Panc1 (cell line): Measurements from ENCODE around the gene CYB5R2. TPM values are rescaled to one million over a fixed set of nuclear protein-coding genes. Genes with fewer than 3 reads are reported as not detected.

Source experiments
- ATAC-seq: fragments of 200-7000 bp; cut with Tn5 transposase; 2 replicates; pipeline ENCODE4 v1.9.1; 2020; ENCODE audit warnings: mild to moderate bottlenecking, moderate library complexity
- BruUV-seq: library from RNA; stranded (reverse); fragments of 400-500 nt; replicated peaks from 2 replicates; lab custom pipeline; 2021; lab: Mats Ljungman, UMichigan
- CTCF ChIA-PET: fragments of 300-600 bp; sonication (Branson Sonifier 250); formaldehyde crosslinking; loops from one replicate; lab custom pipeline; 2022; ENCODE audit warnings: antibody characterized with exemption; lab: Charles Lee
- POLR2A ChIA-PET: fragments of 300-600 bp; sonication (Branson Sonifier 250); formaldehyde crosslinking; loops from one replicate; lab custom pipeline; 2022; ENCODE audit warnings: antibody characterized with exemption; lab: Charles Lee
- DNase-seq: peaks from one replicate; pipeline ENCODE4 v3.0.0-alpha.2; 2010; ENCODE audit warnings: low read depth, low spot score
- H3K27ac ChIP-seq: 2 replicates; pipeline ENCODE4 v1.5.1; 2011; ENCODE audit warnings: mild to moderate bottlenecking, low read length, inconsistent platforms
- H3K27me3 ChIP-seq: fragments of 200-500 bp; sonication (Bioruptor generic); 2 replicates; pipeline ENCODE4 v1.6.0; 2014; ENCODE audit warnings: low read length, inconsistent platforms; ENCODE audit not compliant: control insufficient read depth, insufficient read depth
- H3K36me3 ChIP-seq: fragments of 200-500 bp; sonication (Bioruptor generic); 2 replicates; pipeline ENCODE4 v1.5.1; 2014; ENCODE audit warnings: inconsistent platforms, mild to moderate bottlenecking, low read length, moderate library complexity; ENCODE audit not compliant: control insufficient read depth, insufficient read depth
- H3K4me1 ChIP-seq: 2 replicates; pipeline ENCODE4 v1.5.1; 2011; ENCODE audit warnings: inconsistent platforms, mild to moderate bottlenecking, low read length, moderate library complexity; ENCODE audit not compliant: control insufficient read depth, insufficient read depth
- H3K4me3 ChIP-seq, 2 experiments: 2 replicates each; pipeline ENCODE4 v1.5.1; 2011 to 2012; ENCODE audit warnings: low read depth in 2 of 2, low read length in 2 of 2, mild to moderate bottlenecking in 2 of 2, inconsistent platforms in 1 of 2, moderate library complexity in 1 of 2
- H3K9me3 ChIP-seq: fragments of 200-500 bp; sonication (Bioruptor generic); 2 replicates; pipeline ENCODE4 v1.5.1; 2014; ENCODE audit warnings: low read depth, mild to moderate bottlenecking, inconsistent platforms, low read length, moderate library complexity; ENCODE audit not compliant: control insufficient read depth, insufficient read depth
- POLR2AphosphoS5 ChIP-seq: IDR thresholded peaks from 2 replicates; pipeline ENCODE4 v1.6.1; 2012; ENCODE audit warnings: mild to moderate bottlenecking, low read depth, low read length, moderate library complexity
- SIN3A ChIP-seq: IDR thresholded peaks from 2 replicates; pipeline ENCODE4 v1.6.1; 2012; ENCODE audit warnings: low read depth, mild to moderate bottlenecking, low read length, moderate library complexity, borderline replicate concordance; ENCODE audit not compliant: insufficient read depth
- TCF7L2 ChIP-seq: IDR thresholded peaks from 2 replicates; pipeline ENCODE4 v1.6.1; 2011; ENCODE audit warnings: mild to moderate bottlenecking, low read depth, low read length, inconsistent platforms
- in situ Hi-C: cut with HindIII; loops from 2 replicates; pipeline ENCODE4 v1.10.0; 2016; ENCODE audit warnings: low sequenced_read_pairs, low pct_unique_long_range_greater_than_20kb
- intact Hi-C: fragments of 100-400 bp; cut with micrococcal nuclease; formaldehyde crosslinking; loops from one replicate; pipeline ENCODE4 v1.10.0; 2022; ENCODE audit not compliant: unreplicated experiment
- total RNA-seq: library from RNA; stranded (reverse); gene quantifications from one replicate; pipeline ENCODE4 v1.2.1, GENCODE V29; 2021; ENCODE audit not compliant: unreplicated experiment
- TF ChIP-seq, protein P1 (sequence below), 2 experiments: IDR thresholded peaks; 2 replicates each; pipeline ENCODE4 v1.6.1; 2011 to 2012; ENCODE audit warnings: low read depth in 2 of 2, control low read depth in 1 of 2, low read length in 1 of 2, mild to moderate bottlenecking in 1 of 2, moderate library complexity in 1 of 2; ENCODE audit not compliant: insufficient read depth in 1 of 2
- TF ChIP-seq, protein P2 (sequence below): fragments of 450-650 bp; IDR thresholded peaks from 2 replicates; pipeline ENCODE4 v1.5.1; 2017; ENCODE audit warnings: mild to moderate bottlenecking

Gene CYB5R2
- total RNA-seq, 1 experiment from 2014 or later = 46.3 TPM

DNA sequence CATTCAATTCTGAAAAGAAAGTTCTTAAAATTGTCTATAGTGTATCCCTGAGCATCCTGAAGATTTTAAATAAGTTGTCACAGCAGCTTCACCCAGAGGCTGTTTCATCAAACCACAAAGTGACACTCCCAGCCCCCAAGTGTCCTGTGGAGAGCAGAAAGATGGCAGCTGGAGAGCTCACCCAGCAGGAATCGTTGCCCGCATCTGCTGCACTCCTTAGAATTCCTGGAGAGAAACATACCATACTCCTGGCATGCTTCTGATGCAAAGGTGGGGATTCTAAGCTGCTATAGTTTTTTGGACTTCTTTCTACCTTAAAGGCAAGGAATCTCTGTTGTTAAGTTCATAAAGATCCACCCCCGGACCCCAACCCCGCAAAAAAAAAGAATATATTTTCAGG is 13.5 kb upstream of the CYB5R2 start:
- no TSS peak for BruUV-seq
- H3K9me3 ChIP-seq = no peaks in the 10 kb centered on the region
- no peaks in the 10 kb centered on the region for H3K36me3 ChIP-seq
- ChIA-PET CTCF (interaction anchor here (1.6 kb wide), 1 partner anchor 300 kb away, joined by 3 read pairs; the partner anchor contains the start of gene EIF3F), POLR2A (no interaction called here)
- H3K27me3 ChIP-seq = peaks cover 38% of the 10 kb centered on the region
- TF ChIP-seq, protein P1, sequence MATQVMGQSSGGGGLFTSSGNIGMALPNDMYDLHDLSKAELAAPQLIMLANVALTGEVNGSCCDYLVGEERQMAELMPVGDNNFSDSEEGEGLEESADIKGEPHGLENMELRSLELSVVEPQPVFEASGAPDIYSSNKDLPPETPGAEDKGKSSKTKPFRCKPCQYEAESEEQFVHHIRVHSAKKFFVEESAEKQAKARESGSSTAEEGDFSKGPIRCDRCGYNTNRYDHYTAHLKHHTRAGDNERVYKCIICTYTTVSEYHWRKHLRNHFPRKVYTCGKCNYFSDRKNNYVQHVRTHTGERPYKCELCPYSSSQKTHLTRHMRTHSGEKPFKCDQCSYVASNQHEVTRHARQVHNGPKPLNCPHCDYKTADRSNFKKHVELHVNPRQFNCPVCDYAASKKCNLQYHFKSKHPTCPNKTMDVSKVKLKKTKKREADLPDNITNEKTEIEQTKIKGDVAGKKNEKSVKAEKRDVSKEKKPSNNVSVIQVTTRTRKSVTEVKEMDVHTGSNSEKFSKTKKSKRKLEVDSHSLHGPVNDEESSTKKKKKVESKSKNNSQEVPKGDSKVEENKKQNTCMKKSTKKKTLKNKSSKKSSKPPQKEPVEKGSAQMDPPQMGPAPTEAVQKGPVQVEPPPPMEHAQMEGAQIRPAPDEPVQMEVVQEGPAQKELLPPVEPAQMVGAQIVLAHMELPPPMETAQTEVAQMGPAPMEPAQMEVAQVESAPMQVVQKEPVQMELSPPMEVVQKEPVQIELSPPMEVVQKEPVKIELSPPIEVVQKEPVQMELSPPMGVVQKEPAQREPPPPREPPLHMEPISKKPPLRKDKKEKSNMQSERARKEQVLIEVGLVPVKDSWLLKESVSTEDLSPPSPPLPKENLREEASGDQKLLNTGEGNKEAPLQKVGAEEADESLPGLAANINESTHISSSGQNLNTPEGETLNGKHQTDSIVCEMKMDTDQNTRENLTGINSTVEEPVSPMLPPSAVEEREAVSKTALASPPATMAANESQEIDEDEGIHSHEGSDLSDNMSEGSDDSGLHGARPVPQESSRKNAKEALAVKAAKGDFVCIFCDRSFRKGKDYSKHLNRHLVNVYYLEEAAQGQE (IDR thresholded peaks at IDR 0.05; ENCODE audit: insufficient read depth in 1 of 2, low read depth in 2 of 2, low read length in 1 of 2) = no peak
- no peak for TF ChIP-seq TCF7L2
- TF ChIP-seq, protein P2, sequence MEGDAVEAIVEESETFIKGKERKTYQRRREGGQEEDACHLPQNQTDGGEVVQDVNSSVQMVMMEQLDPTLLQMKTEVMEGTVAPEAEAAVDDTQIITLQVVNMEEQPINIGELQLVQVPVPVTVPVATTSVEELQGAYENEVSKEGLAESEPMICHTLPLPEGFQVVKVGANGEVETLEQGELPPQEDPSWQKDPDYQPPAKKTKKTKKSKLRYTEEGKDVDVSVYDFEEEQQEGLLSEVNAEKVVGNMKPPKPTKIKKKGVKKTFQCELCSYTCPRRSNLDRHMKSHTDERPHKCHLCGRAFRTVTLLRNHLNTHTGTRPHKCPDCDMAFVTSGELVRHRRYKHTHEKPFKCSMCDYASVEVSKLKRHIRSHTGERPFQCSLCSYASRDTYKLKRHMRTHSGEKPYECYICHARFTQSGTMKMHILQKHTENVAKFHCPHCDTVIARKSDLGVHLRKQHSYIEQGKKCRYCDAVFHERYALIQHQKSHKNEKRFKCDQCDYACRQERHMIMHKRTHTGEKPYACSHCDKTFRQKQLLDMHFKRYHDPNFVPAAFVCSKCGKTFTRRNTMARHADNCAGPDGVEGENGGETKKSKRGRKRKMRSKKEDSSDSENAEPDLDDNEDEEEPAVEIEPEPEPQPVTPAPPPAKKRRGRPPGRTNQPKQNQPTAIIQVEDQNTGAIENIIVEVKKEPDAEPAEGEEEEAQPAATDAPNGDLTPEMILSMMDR = no peak
- no peak for TF ChIP-seq SIN3A
- no peak for TF ChIP-seq POLR2AphosphoS5
- in situ Hi-C loops (no loop called here), intact Hi-C loops (no loop called here)
- no peak overlapping the region for H3K27ac ChIP-seq
- DNase-seq (no peak), ATAC-seq (no peak)
- H3K4me3 ChIP-seq = no peak overlapping the region
- H3K4me1 ChIP-seq = no peaks in the 10 kb centered on the region

DNA sequence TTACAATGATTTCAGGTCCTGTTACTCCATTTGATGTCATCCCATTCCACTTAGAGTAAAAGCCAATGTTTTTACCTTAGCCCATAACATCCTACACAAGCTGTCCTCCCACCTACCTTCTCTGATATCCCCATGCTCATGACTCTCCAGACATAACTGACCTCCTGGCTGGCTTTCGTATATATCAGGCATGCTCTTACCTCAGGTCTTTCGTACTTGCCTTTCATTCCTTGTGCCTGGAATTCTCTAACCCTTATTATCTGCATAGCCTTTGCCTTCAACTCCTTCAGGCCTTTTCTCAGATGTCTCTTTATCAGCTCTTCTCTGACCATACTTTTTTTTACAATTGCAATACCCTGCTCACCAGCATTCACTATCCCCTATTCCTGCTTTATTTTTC is 10.3 kb upstream of the CYB5R2 start:
- ATAC-seq (no peak), DNase-seq (no peak)
- no TSS peak for BruUV-seq
- intact Hi-C loops = no loop called here
- Histone ChIP-seq H3K36me3 (no peaks in the 10 kb centered on the region), H3K27me3 (peaks cover 26% of the 10 kb centered on the region), H3K9me3 (no peaks in the 10 kb centered on the region), H3K27ac (no peak overlapping the region), H3K4me3 (no peak overlapping the region), H3K4me1 (no peaks in the 10 kb centered on the region)
- TF ChIP-seq, protein P2 = no peak
- TF ChIP-seq TCF7L2 (no peak), POLR2AphosphoS5 (no peak), SIN3A (no peak)
- TF ChIP-seq, protein P1 (IDR thresholded peaks at IDR 0.05; ENCODE audit: insufficient read depth in 1 of 2, low read depth in 2 of 2, low read length in 1 of 2) = no peak
- CTCF ChIA-PET = no interaction called here
- in situ Hi-C loops = no loop called here
- POLR2A ChIA-PET = interaction anchor here (0.5 kb wide), 1 partner anchor 38 kb away, joined by 3 read pairs; no protein-coding TSS in a partner anchor
